GM19438 (cell line): ENCODE measurements around the gene DDX41.

Experiments
- ATAC-seq: cut with Tn5 transposase; IDR thresholded peaks from one replicate; pipeline ENCODE4 v1.9.1; 2021; ENCODE audit warnings: low read depth; ENCODE audit not compliant: unreplicated experiment

Gene DDX41

GRCh38 chr5:177500685-177501522 lies 15.9 kb downstream of the DDX41 start:
- ATAC-seq, result no peak

GRCh38 chr5:177499842-177500241 lies 16.9 kb downstream of the DDX41 start:
- ATAC-seq, result no peak

GRCh38 chr5:177498013-177498787 lies 18.6 kb downstream of the DDX41 start:
- ATAC-seq, result no peak

GRCh38 chr5:177497292-177498012 lies 19.3 kb downstream of the DDX41 start, which contains the start of gene PDLIM7:
PDLIM7 (minus strand) TSS chr5:177497604; CDS start chr5:177496512, 1,092 bp downstream.
- ATAC-seq, result peak; percentile 68

GRCh38 chr5:177496727-177497291 lies 20.0 kb downstream of the DDX41 start:
- no peak for ATAC-seq

GRCh38 chr5:177496070-177496726 lies 20.6 kb downstream of the DDX41 start:
- no peak for ATAC-seq

GRCh38 chr5:177495243-177496060 lies 21.3 kb downstream of the DDX41 start:
- no peak for ATAC-seq

- ATAC-seq, result no peak
Measured at GRCh38 chr5:177494346-177495195, 22.2 kb downstream of the DDX41 start.

- ATAC-seq, result no peak
Measured at GRCh38 chr5:177493795-177494345, 22.9 kb downstream of the DDX41 start.

GRCh38 chr5:177492841-177493240 lies 23.9 kb downstream of the DDX41 start:
- no peak for ATAC-seq

- ATAC-seq, result no peak
Measured at GRCh38 chr5:177491983-177492746, 24.6 kb downstream of the DDX41 start.

GRCh38 chr5:177491429-177491945 lies 25.3 kb downstream of the DDX41 start:
- ATAC-seq, result no peak

GRCh38 chr5:177490992-177491391 lies 25.8 kb downstream of the DDX41 start:
- ATAC-seq, result no peak

- ATAC-seq, result no peak
Measured at GRCh38 chr5:177490311-177490991, 26.3 kb downstream of the DDX41 start.

GRCh38 chr5:177489119-177489716 lies 27.5 kb downstream of the DDX41 start:
- ATAC-seq, result no peak

- ATAC-seq, result no peak
Measured at GRCh38 chr5:177487975-177488374, 28.8 kb downstream of the DDX41 start.
